SK-N-SH treated with all-trans-retinoic acid at 6 μM for 48 hours (cell line): ENCODE results near the gene DSP.

Source experiments
- ATAC-seq: fragments of 200-7000 bp; cut with Tn5 transposase; 3 replicates; pipeline ENCODE4 v1.9.1; 2020; ENCODE audit warnings: mild to moderate bottlenecking, moderate library complexity
- BACH2 ChIP-seq: fragments of 250-450 bp; sonication (Bioruptor Pico); IDR thresholded peaks from 2 replicates; pipeline ENCODE4 v1.9.0; 2021; ENCODE audit warnings: mild to moderate bottlenecking, borderline replicate concordance
- ESRRG ChIP-seq: fragments of 250-450 bp; sonication (Bioruptor Pico); IDR thresholded peaks from 2 replicates; pipeline ENCODE4 v1.6.1; 2021; ENCODE audit warnings: mild to moderate bottlenecking
- GLIS3 ChIP-seq: fragments of 250-450 bp; sonication (Bioruptor Pico); IDR thresholded peaks from 2 replicates; pipeline ENCODE4 v1.5.0; 2020; ENCODE audit warnings: mild to moderate bottlenecking, moderate library complexity
- ISL1 ChIP-seq: fragments of 250-450 bp; sonication (Bioruptor Pico); IDR thresholded peaks from 2 replicates; pipeline ENCODE4 v2.1.2; 2022; ENCODE audit warnings: mild to moderate bottlenecking, moderate library complexity
- OSR1 ChIP-seq: fragments of 250-450 bp; sonication (Bioruptor Pico); IDR thresholded peaks from 2 replicates; pipeline ENCODE4 v1.8.0; 2022; ENCODE audit warnings: moderate library complexity, mild to moderate bottlenecking, inconsistent platforms
- PPARA ChIP-seq: fragments of 250-450 bp; sonication (Bioruptor Pico); IDR thresholded peaks from 2 replicates; pipeline ENCODE4 v1.5.0; 2020; ENCODE audit warnings: mild to moderate bottlenecking, borderline replicate concordance
- RARB ChIP-seq: fragments of 250-450 bp; sonication (Bioruptor Pico); IDR thresholded peaks from 2 replicates; pipeline ENCODE4 v1.8.0; 2021; ENCODE audit warnings: mild to moderate bottlenecking, moderate library complexity
- SNAI2 ChIP-seq: fragments of 250-450 bp; sonication (Bioruptor Pico); IDR thresholded peaks from 2 replicates; pipeline ENCODE4 v1.5.0; 2020; ENCODE audit warnings: mild to moderate bottlenecking, moderate library complexity
- TCF4 ChIP-seq: fragments of 250-450 bp; sonication (Bioruptor Pico); IDR thresholded peaks from 2 replicates; pipeline ENCODE4 v1.8.0; 2021; ENCODE audit warnings: mild to moderate bottlenecking, moderate library complexity, borderline replicate concordance
- TOX ChIP-seq: fragments of 250-450 bp; sonication (Bioruptor Pico); IDR thresholded peaks from 2 replicates; pipeline ENCODE4 v1.8.0; 2021; ENCODE audit warnings: mild to moderate bottlenecking, moderate library complexity, borderline replicate concordance
- ZFP3 ChIP-seq: fragments of 250-450 bp; sonication (Bioruptor Pico); IDR thresholded peaks from 2 replicates; pipeline ENCODE4 v1.5.0; 2020; ENCODE audit warnings: mild to moderate bottlenecking, moderate library complexity
- ZFP30 ChIP-seq: fragments of 450-650 bp; formaldehyde crosslinking; IDR thresholded peaks from 2 replicates; pipeline ENCODE4 v1.5.0; 2022; ENCODE audit warnings: mild to moderate bottlenecking, moderate library complexity
- ZNF565 ChIP-seq: fragments of 450-650 bp; formaldehyde crosslinking; conservative IDR thresholded peaks from 2 replicates; pipeline ENCODE4 v1.5.0; 2020; ENCODE audit warnings: low read depth, mild to moderate bottlenecking, moderate library complexity
- ZNF70 ChIP-seq: fragments of 450-650 bp; formaldehyde crosslinking; IDR thresholded peaks from 2 replicates; pipeline ENCODE4 v1.5.0; 2020; ENCODE audit warnings: mild to moderate bottlenecking, moderate library complexity
- ZNF8 ChIP-seq: fragments of 450-650 bp; formaldehyde crosslinking; IDR thresholded peaks from 2 replicates; pipeline ENCODE4 v1.5.0; 2020; ENCODE audit warnings: mild to moderate bottlenecking, moderate library complexity
- TF ChIP-seq, protein P1 (sequence below): fragments of 250-450 bp; sonication (Bioruptor Pico); IDR thresholded peaks from 2 replicates; pipeline ENCODE4 v1.5.0; 2020; ENCODE audit warnings: mild to moderate bottlenecking, moderate library complexity
- TF ChIP-seq, protein P2 (sequence below): fragments of 250-450 bp; sonication (Bioruptor Pico); IDR thresholded peaks from 2 replicates; pipeline ENCODE4 v1.8.0; 2020; ENCODE audit warnings: mild to moderate bottlenecking, moderate library complexity, borderline replicate concordance
- TF ChIP-seq, protein P3 (sequence below): fragments of 250-450 bp; sonication (Bioruptor Pico); IDR thresholded peaks from 2 replicates; pipeline ENCODE4 v1.5.1; 2020; ENCODE audit warnings: low read depth, mild to moderate bottlenecking, moderate library complexity
- TF ChIP-seq, protein P4 (sequence below): fragments of 250-450 bp; sonication (Bioruptor Pico); IDR thresholded peaks from 2 replicates; pipeline ENCODE4 v1.8.0; 2021; ENCODE audit warnings: low read depth, mild to moderate bottlenecking, moderate library complexity, borderline replicate concordance
- TF ChIP-seq, protein P5 (sequence below): fragments of 250-450 bp; sonication (Bioruptor Pico); IDR thresholded peaks from 2 replicates; pipeline ENCODE4 v1.5.1; 2021; ENCODE audit warnings: mild to moderate bottlenecking, moderate library complexity

DSP gene

DNA sequence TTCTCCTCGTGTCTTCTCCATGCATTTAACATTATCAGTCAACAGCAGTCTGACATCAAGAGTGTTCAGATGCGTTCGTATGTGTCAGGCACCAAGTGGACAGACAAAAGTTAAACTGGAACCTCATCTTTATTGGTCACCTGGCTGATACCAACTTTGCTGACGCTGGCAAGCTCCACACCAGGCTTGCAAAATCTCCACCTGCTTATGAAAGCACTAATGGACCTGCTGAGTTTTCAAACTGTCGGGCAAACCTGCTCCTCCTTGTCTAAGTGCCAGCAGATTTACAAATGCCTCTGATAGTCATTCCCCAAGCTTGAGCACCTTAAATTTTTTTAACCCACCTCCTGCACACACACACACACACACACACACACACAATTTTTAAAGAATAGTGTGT lies 27.9 kb upstream of the DSP start:
- ATAC-seq = no peak
- no peak for TF ChIP-seq BACH2 (CRISPR knock-in tag)
- TF ChIP-seq PPARA = no peak
- TF ChIP-seq ZFP30 (CRISPR knock-in tag) = no peak
- TF ChIP-seq ZNF8 (CRISPR knock-in tag) = no peak

DNA sequence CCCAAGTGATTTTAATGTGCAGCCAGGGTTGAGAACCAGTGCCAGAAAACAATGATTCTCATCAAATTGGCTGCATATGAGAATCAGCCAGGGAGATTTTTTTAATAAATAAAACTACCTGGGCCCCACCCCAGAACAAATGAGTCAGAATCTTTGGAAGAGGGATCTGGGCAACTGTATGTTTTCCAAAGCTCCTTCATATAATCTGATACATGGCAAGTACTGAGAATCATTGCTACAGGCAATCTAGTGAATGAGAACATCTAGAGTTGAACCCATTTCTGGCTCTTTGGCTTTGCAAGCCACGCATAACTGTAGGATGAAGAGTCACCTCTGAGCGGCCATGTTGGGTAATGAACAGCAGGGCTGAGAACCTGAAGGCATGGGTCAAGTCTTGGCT lies 26.1 kb upstream of the DSP start:
- no peak for ATAC-seq
- TF ChIP-seq SNAI2 (CRISPR knock-in tag) (no peak), ZFP3 (CRISPR knock-in tag) (no peak), ZNF8 (CRISPR knock-in tag) (no peak), ISL1 (CRISPR knock-in tag) (no peak), ZFP30 (CRISPR knock-in tag) (no peak), ZNF565 (no peak), PPARA (no peak)
- TF ChIP-seq, protein P1, sequence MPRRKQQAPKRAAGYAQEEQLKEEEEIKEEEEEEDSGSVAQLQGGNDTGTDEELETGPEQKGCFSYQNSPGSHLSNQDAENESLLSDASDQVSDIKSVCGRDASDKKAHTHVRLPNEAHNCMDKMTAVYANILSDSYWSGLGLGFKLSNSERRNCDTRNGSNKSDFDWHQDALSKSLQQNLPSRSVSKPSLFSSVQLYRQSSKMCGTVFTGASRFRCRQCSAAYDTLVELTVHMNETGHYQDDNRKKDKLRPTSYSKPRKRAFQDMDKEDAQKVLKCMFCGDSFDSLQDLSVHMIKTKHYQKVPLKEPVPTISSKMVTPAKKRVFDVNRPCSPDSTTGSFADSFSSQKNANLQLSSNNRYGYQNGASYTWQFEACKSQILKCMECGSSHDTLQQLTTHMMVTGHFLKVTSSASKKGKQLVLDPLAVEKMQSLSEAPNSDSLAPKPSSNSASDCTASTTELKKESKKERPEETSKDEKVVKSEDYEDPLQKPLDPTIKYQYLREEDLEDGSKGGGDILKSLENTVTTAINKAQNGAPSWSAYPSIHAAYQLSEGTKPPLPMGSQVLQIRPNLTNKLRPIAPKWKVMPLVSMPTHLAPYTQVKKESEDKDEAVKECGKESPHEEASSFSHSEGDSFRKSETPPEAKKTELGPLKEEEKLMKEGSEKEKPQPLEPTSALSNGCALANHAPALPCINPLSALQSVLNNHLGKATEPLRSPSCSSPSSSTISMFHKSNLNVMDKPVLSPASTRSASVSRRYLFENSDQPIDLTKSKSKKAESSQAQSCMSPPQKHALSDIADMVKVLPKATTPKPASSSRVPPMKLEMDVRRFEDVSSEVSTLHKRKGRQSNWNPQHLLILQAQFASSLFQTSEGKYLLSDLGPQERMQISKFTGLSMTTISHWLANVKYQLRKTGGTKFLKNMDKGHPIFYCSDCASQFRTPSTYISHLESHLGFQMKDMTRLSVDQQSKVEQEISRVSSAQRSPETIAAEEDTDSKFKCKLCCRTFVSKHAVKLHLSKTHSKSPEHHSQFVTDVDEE (CRISPR knock-in tag) = no peak
- TF ChIP-seq, protein P2, sequence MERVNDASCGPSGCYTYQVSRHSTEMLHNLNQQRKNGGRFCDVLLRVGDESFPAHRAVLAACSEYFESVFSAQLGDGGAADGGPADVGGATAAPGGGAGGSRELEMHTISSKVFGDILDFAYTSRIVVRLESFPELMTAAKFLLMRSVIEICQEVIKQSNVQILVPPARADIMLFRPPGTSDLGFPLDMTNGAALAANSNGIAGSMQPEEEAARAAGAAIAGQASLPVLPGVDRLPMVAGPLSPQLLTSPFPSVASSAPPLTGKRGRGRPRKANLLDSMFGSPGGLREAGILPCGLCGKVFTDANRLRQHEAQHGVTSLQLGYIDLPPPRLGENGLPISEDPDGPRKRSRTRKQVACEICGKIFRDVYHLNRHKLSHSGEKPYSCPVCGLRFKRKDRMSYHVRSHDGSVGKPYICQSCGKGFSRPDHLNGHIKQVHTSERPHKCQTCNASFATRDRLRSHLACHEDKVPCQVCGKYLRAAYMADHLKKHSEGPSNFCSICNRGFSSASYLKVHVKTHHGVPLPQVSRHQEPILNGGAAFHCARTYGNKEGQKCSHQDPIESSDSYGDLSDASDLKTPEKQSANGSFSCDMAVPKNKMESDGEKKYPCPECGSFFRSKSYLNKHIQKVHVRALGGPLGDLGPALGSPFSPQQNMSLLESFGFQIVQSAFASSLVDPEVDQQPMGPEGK (CRISPR knock-in tag) = no peak
- TF ChIP-seq, protein P3, sequence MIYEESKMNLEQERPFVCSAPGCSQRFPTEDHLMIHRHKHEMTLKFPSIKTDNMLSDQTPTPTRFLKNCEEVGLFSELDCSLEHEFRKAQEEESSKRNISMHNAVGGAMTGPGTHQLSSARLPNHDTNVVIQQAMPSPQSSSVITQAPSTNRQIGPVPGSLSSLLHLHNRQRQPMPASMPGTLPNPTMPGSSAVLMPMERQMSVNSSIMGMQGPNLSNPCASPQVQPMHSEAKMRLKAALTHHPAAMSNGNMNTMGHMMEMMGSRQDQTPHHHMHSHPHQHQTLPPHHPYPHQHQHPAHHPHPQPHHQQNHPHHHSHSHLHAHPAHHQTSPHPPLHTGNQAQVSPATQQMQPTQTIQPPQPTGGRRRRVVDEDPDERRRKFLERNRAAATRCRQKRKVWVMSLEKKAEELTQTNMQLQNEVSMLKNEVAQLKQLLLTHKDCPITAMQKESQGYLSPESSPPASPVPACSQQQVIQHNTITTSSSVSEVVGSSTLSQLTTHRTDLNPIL (CRISPR knock-in tag) = no peak

DNA sequence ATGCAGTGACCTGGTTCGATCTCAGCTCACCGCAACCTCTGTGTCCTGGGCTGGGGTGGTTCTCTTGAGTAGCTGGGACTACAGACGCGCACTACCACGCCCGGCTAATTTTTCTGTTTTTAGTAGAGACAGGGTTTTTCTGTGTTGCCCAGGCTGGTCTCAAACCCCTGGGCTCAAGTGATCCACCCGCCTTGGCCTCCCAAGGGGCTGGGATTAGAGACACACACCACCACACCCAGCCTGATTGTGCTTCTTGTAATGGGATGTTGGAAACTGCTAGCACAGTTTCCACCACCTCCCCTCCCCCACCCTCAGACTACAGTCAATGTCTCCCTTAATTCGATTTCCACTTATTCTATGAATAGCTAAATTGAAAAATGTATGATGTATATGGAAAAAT lies 22.6 kb upstream of the DSP start:
- no peak for TF ChIP-seq GLIS3 (CRISPR knock-in tag)
- no peak for TF ChIP-seq ZNF565
- TF ChIP-seq ISL1 (CRISPR knock-in tag) = no peak
- TF ChIP-seq, protein P4, sequence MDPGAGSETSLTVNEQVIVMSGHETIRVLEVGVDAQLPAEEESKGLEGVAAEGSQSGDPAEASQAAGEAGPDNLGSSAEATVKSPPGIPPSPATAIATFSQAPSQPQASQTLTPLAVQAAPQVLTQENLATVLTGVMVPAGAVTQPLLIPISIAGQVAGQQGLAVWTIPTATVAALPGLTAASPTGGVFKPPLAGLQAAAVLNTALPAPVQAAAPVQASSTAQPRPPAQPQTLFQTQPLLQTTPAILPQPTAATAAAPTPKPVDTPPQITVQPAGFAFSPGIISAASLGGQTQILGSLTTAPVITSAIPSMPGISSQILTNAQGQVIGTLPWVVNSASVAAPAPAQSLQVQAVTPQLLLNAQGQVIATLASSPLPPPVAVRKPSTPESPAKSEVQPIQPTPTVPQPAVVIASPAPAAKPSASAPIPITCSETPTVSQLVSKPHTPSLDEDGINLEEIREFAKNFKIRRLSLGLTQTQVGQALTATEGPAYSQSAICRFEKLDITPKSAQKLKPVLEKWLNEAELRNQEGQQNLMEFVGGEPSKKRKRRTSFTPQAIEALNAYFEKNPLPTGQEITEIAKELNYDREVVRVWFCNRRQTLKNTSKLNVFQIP (CRISPR knock-in tag) = no peak
- no peak for TF ChIP-seq ESRRG (CRISPR knock-in tag)
- ATAC-seq = no peak

DNA sequence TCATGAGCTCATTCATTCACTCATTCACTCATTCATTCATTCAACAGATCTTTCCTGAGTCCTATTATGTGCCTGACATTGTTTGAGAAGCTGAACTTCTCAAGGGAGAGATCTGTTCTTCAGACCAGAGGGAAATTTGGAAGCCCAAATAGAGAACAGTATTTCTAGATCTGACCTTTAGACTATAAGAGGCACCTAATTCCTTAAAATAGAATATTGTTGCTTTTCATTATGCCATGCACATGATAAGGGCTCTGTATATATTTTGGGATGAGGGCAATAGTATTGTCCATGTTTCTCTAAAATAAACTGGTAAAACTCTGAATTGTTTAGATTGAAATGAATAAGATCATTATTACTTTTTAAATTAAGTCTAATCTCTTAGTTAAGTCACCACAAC lies 18.6 kb upstream of the DSP start:
- no peak for ATAC-seq
- TF ChIP-seq ESRRG (CRISPR knock-in tag) (no peak), ZNF8 (CRISPR knock-in tag) (no peak), TCF4 (CRISPR knock-in tag) (no peak), BACH2 (CRISPR knock-in tag) (no peak), RARB (CRISPR knock-in tag) (no peak), SNAI2 (CRISPR knock-in tag) (no peak), ISL1 (CRISPR knock-in tag) (no peak), ZFP3 (CRISPR knock-in tag) (no peak), ZNF70 (CRISPR knock-in tag) (no peak), GLIS3 (CRISPR knock-in tag) (no peak), ZNF565 (no peak), TOX (CRISPR knock-in tag) (no peak), ZFP30 (CRISPR knock-in tag) (no peak), OSR1 (no peak)
- TF ChIP-seq, protein P3 (CRISPR knock-in tag) = no peak
- TF ChIP-seq, protein P5, sequence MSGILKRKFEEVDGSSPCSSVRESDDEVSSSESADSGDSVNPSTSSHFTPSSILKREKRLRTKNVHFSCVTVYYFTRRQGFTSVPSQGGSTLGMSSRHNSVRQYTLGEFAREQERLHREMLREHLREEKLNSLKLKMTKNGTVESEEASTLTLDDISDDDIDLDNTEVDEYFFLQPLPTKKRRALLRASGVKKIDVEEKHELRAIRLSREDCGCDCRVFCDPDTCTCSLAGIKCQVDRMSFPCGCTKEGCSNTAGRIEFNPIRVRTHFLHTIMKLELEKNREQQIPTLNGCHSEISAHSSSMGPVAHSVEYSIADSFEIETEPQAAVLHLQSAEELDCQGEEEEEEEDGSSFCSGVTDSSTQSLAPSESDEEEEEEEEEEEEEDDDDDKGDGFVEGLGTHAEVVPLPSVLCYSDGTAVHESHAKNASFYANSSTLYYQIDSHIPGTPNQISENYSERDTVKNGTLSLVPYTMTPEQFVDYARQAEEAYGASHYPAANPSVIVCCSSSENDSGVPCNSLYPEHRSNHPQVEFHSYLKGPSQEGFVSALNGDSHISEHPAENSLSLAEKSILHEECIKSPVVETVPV = no peak
- TF ChIP-seq, protein P2 (CRISPR knock-in tag) = no peak
- TF ChIP-seq, protein P1 (CRISPR knock-in tag) = no peak
